GM12864 (cell line): Measurements from ENCODE around the gene TRIM16.
"Not testable (repeated sequence)": the region's sequence is repeated elsewhere in the genome, so short reads cannot be mapped to it uniquely, and the experiment has no call there.

Experiments used
- DNase-seq: peaks from one replicate; pipeline ENCODE4 v3.0.0-alpha.2; 2011; ENCODE audit warnings: low read depth
- H3K4me3 ChIP-seq: 2 replicates; pipeline ENCODE4 v1.5.1; 2011; ENCODE audit warnings: mild to moderate bottlenecking, low read depth, low read length, control low read depth
- CTCF ChIP-seq: IDR thresholded peaks from 2 replicates; pipeline ENCODE4 v1.5.1; 2011; ENCODE audit warnings: low read depth, mild to moderate bottlenecking, moderate library complexity, low read length, control low read depth, inconsistent platforms; ENCODE audit errors: missing control alignments

TRIM16 gene

GRCh38 chr17:15657868-15658267 lies 26.2 kb downstream of the TRIM16 start:
- no peak for TF ChIP-seq CTCF
- no peak for DNase-seq
- no peak overlapping the region for H3K4me3 ChIP-seq

GRCh38 chr17:15654886-15655561 lies 29.1 kb downstream of the TRIM16 start:
- H3K4me3 ChIP-seq = no peak overlapping the region
- TF ChIP-seq CTCF = no peak
- no peak for DNase-seq

- DNase-seq, H3K4me3 ChIP-seq: not testable (repeated sequence)
Observed at GRCh38 chr17:15654401-15654800, 29.7 kb downstream of the TRIM16 start.

GRCh38 chr17:15652960-15653359 lies 31.2 kb downstream of the TRIM16 start:
- no peak overlapping the region for H3K4me3 ChIP-seq
- no peak for TF ChIP-seq CTCF
- DNase-seq = no peak

- DNase-seq = no peak
- no peak for TF ChIP-seq CTCF
- H3K4me3 ChIP-seq = no peak overlapping the region
Observed at GRCh38 chr17:15651583-15652110, 32.5 kb downstream of the TRIM16 start.

- TF ChIP-seq CTCF = no peak
- H3K4me3 ChIP-seq = no peak overlapping the region
- no peak for DNase-seq
Observed at GRCh38 chr17:15650741-15651582, 33.1 kb downstream of the TRIM16 start.

GRCh38 chr17:15649861-15650421 lies 34.2 kb downstream of the TRIM16 start:
- DNase-seq = no peak
- TF ChIP-seq CTCF = no peak
- no peak overlapping the region for H3K4me3 ChIP-seq
